Measurements from ENCODE around the gene APOO. TPM values are rescaled to one million over a fixed set of nuclear protein-coding genes. Genes with fewer than 3 reads are reported as not detected.

Gene APOO
- total RNA-seq, 1 donor: 7.2 TPM

DNA sequence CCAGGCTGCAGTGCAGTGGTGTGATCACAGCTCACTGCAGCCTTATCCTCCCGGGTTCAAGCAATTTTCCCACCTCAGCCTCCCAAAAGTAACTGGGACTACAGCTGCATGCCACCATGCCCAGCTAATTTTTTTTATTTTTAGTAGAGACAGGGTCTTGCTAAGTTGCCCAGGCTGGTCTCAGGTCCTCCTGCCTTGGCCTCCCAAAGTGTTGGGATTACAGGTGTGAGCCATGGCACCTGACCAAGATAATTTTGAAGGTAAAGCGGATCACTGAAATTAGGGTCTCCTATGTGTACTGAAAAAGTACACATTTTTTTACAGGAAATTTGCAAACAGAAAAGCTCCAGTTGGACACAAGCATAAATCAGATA is 120.0 kb downstream of the APOO start:
- Histone ChIP-seq H3K4me2 (ENCODE audit: insufficient read depth, low read length) (no peak overlapping the region), H3K27me3 (ENCODE audit: insufficient read depth, low read length) (no peaks in the 10 kb centered on the region), H3K79me2 (ENCODE audit: insufficient read depth, low read length) (peaks cover 8% of the 10 kb centered on the region), H3K27ac (ENCODE audit: low read depth, low read length) (no peak overlapping the region), H3K4me3 (ENCODE audit: insufficient read depth, low read length) (no peak overlapping the region), H3K4me1 (ENCODE audit: insufficient read depth, low read length) (no peaks in the 10 kb centered on the region), H4K20me1 (ENCODE audit: insufficient read depth, low read length) (no peaks in the 10 kb centered on the region), H2AFZ (ENCODE audit: low read length) (no peak overlapping the region), H3K36me3 (ENCODE audit: insufficient read depth, low read length) (peaks cover 13% of the 10 kb centered on the region), H3K9me3 (ENCODE audit: low read depth, low read length) (no peaks in the 10 kb centered on the region)
- TF ChIP-seq CTCF (IDR thresholded peaks at IDR 0.05; ENCODE audit: extremely low read depth, low read depth, low read length): no peak
- DNase-seq (ENCODE audit: insufficient read length, low spot score, missing footprints): no peak

DNA sequence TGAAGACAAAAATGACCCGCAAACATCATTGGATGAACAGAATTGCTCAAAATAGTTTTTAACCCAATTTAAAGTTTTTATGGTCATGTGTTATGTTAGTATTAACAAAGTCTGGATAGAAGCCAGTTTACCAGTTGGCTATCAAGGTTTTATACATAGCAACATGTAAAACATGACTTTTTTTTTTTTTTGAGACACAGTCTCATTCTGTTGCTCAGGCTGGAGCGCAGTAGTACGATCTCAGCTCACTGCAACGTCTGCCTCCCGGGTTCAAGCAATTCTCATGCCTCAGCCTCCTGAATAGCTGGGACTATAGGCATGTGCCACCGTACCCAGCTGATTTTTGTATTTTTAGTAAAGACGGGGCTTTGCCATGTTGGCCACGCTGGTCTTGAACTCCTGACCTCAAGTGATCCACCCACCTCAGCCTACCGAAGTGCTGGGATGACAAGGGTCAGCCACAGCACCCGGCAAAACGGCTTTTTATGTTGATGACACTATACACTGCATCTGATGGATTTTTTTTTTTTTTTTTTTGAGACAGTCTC is 121.4 kb downstream of the APOO start:
- peak; percentile 36 for DNase-seq (ENCODE audit: insufficient read length, low spot score, missing footprints)
- no peak overlapping the region for H3K27ac ChIP-seq (ENCODE audit: low read depth, low read length)
- TF ChIP-seq CTCF (IDR thresholded peaks at IDR 0.05; ENCODE audit: extremely low read depth, low read depth, low read length): no peak

DNA sequence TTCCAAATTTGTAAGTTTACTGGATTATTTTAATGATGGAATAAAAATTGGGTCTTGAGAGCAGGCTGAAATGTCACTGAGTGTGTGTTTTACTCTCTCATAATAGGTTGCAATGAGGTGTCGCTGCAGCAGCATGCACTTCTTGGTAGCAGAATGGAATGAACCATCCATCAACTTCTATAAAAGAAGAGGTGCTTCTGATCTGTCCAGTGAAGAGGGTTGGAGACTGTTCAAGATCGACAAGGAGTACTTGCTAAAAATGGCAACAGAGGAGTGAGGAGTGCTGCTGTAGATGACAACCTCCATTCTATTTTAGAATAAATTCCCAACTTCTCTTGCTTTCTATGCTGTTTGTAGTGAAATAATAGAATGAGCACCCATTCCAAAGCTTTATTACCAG is 122.2 kb downstream of the APOO start:
- no peak overlapping the region for H3K27ac ChIP-seq (ENCODE audit: low read depth, low read length)
- no peaks in the 10 kb centered on the region for H3K9me3 ChIP-seq (ENCODE audit: low read depth, low read length)
- H3K79me2 ChIP-seq (ENCODE audit: insufficient read depth, low read length): peaks cover 8% of the 10 kb centered on the region
- H3K27me3 ChIP-seq (ENCODE audit: insufficient read depth, low read length): no peaks in the 10 kb centered on the region
- no peak overlapping the region for H3K4me3 ChIP-seq (ENCODE audit: insufficient read depth, low read length)
- peaks cover 13% of the 10 kb centered on the region for H3K36me3 ChIP-seq (ENCODE audit: insufficient read depth, low read length)
- DNase-seq (ENCODE audit: insufficient read length, low spot score, missing footprints): no peak
- no peak overlapping the region for H2AFZ ChIP-seq (ENCODE audit: low read length)
- no peak overlapping the region for H3K4me2 ChIP-seq (ENCODE audit: insufficient read depth, low read length)
- H4K20me1 ChIP-seq (ENCODE audit: insufficient read depth, low read length): no peaks in the 10 kb centered on the region
- no peak for TF ChIP-seq CTCF (IDR thresholded peaks at IDR 0.05; ENCODE audit: extremely low read depth, low read depth, low read length)
- peaks cover 3% of the 10 kb centered on the region for H3K4me1 ChIP-seq (ENCODE audit: insufficient read depth, low read length)

More for the DNA sequence above, 121.4 kb downstream of the APOO start:
- Histone ChIP-seq H3K27me3 (ENCODE audit: insufficient read depth, low read length) (no peaks in the 10 kb centered on the region), H2AFZ (ENCODE audit: low read length) (no peak overlapping the region), H3K4me1 (ENCODE audit: insufficient read depth, low read length) (peaks cover 3% of the 10 kb centered on the region), H3K79me2 (ENCODE audit: insufficient read depth, low read length) (peaks cover 8% of the 10 kb centered on the region), H3K4me3 (ENCODE audit: insufficient read depth, low read length) (no peak overlapping the region), H3K9me3 (ENCODE audit: low read depth, low read length) (no peaks in the 10 kb centered on the region), H3K36me3 (ENCODE audit: insufficient read depth, low read length) (peaks cover 13% of the 10 kb centered on the region), H4K20me1 (ENCODE audit: insufficient read depth, low read length) (no peaks in the 10 kb centered on the region), H3K4me2 (ENCODE audit: insufficient read depth, low read length) (no peak overlapping the region)

DNA sequence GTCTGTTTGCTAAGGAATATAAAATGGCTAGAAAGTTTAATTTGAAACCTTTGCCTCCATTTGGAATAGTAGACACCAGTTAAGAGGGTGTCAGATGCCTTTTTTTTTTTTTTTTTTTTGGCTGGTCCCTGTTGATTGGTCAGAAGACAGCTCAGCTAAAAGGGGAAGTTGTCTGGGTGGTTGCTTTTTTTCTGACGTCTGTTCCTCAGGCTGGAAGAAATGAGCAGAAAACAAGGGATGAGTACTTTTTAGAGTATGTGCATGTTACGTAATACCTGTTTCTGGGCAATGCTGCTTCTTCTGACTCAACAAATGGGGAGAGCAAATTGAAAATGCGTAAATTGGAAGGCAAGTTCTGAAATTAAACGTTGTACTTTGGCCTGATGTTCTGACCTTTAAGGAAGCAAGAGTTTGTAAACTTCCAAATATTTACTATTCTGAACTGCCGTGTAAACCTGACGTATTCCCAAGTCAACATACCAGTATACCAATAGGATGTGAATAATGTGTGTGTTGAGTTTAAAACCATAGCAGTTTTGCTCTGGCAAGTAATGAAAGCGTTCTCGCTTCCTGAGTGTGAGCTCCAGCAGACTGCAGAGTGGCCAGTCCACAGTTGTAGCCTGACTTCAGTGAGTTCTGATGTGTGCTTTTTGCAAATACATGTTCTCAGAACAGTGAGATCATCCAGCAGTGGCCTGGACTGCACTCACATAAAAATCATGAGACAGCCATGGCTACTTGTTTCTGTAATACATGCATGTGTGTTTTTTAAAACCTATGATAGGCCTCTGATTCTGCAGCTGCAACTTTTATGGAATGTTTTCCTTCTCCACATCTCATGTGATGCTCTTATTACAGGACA is 123.0 kb downstream of the APOO start:
- no peaks in the 10 kb centered on the region for H4K20me1 ChIP-seq (ENCODE audit: insufficient read depth, low read length)
- H3K27ac ChIP-seq (ENCODE audit: low read depth, low read length): peak overlapping the region; percentile 87
- H3K9me3 ChIP-seq (ENCODE audit: low read depth, low read length): no peaks in the 10 kb centered on the region
- H3K36me3 ChIP-seq (ENCODE audit: insufficient read depth, low read length): peaks cover 13% of the 10 kb centered on the region
- H3K27me3 ChIP-seq (ENCODE audit: insufficient read depth, low read length): no peaks in the 10 kb centered on the region
- peak; percentile 57 for DNase-seq (ENCODE audit: insufficient read length, low spot score, missing footprints)
- no peak overlapping the region for H2AFZ ChIP-seq (ENCODE audit: low read length)
- H3K79me2 ChIP-seq (ENCODE audit: insufficient read depth, low read length): peaks cover 8% of the 10 kb centered on the region
- peaks cover 3% of the 10 kb centered on the region for H3K4me1 ChIP-seq (ENCODE audit: insufficient read depth, low read length)
- peak overlapping the region; percentile 77 for H3K4me2 ChIP-seq (ENCODE audit: insufficient read depth, low read length)
- TF ChIP-seq CTCF (IDR thresholded peaks at IDR 0.05; ENCODE audit: extremely low read depth, low read depth, low read length): no peak
- peak overlapping the region; percentile 75 for H3K4me3 ChIP-seq (ENCODE audit: insufficient read depth, low read length)
